Peyer's patch (tissue), 4 donors: Measurements from ENCODE around the gene CDKAL1. TPM values are rescaled to one million over a fixed set of nuclear protein-coding genes. Genes with fewer than 3 reads are reported as not detected.
"Not testable (repeated sequence)": the region's sequence is repeated elsewhere in the genome, so short reads cannot be mapped to it uniquely, and the experiment has no call there.

Experiments
- DNase-seq, 3 donors: peaks; one replicate each; pipeline ENCODE4 v3.0.0-alpha.2; 2017 to 2019
- H3K27ac ChIP-seq, 4 donors: fragments of 200-600 bp; sonication (generic); one replicate each; pipeline ENCODE4 v1.5.1; 2016 to 2019
- H3K27me3 ChIP-seq, 2 donors: fragments of 200-600 bp; sonication (generic); one replicate each; pipeline ENCODE4 v1.5.1; 2019
- H3K36me3 ChIP-seq, 3 donors: fragments of 200-600 bp; sonication (generic); one replicate each; pipeline ENCODE4 v1.5.1; 2016 to 2019
- H3K4me1 ChIP-seq, 4 donors: fragments of 200-600 bp; sonication (generic); one replicate each; pipeline ENCODE4 v1.5.1; 2016 to 2019
- H3K4me3 ChIP-seq, 4 donors: fragments of 200-600 bp; sonication (generic); 1 replicate in 3 of 4; 2 replicates in 1 of 4; pipeline ENCODE4 v1.5.1; 2016 to 2019; ENCODE audit warnings: mild to moderate bottlenecking in 1 of 4
- H3K9me3 ChIP-seq, 4 donors: fragments of 200-600 bp; sonication (generic); one replicate each; pipeline ENCODE4 v1.5.1; 2016 to 2019; ENCODE audit warnings: mild to moderate bottlenecking in 1 of 4
- CTCF ChIP-seq, 6 experiments: fragments of 450-650 bp in 4 of 6; fragments of 200-600 bp in 2 of 6; sonication (generic) in 1 of 6; IDR thresholded peaks; one replicate each; pipeline ENCODE4 v1.5.1; 2017 to 2019; ENCODE audit warnings: antibody characterized with exemption in 6 of 6, mild to moderate bottlenecking in 3 of 6, moderate library complexity in 1 of 6
- POLR2A ChIP-seq, 2 donors: fragments of 450-650 bp; IDR thresholded peaks; one replicate each; pipeline ENCODE4 v1.5.1; 2017; ENCODE audit warnings: antibody characterized with exemption in 2 of 2, mild to moderate bottlenecking in 2 of 2, moderate library complexity in 2 of 2
- total RNA-seq, 4 donors: library from RNA; depleted of rRNA; stranded (reverse); fragments of >200 nt; gene quantifications; one replicate each; pipeline ENCODE4 v1.1.0, GENCODE V29; 2016

The CDKAL1 gene
- total RNA-seq, 4 donors from 2014 or later, result 10.3 to 31.4 (median 11.6) TPM

DNA sequence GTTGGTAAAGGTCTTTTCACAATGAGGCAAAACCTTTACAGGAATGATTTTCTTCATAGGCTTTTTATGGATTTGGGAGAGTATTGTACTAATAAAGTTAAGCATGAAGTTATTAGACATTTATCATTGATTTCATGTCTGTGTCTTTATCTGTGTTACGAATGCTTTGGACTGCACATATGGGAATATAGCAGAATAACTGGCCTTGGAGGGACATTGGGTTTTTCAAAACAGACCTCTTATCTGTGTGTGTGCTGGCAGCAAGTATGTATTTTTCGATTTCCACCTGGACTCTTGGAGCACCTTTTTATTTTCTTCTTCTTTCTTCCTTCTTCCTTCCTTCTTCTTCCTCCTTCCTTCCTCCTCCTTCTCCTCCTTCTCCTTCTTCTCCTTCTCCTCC lies 74.6 kb downstream of the CDKAL1 start:
- Histone ChIP-seq H3K36me3 (no peaks in the 10 kb centered on the region), H3K27me3 (no peaks in the 10 kb centered on the region), H3K4me1 (no peaks in the 10 kb centered on the region), H3K27ac (no peak overlapping the region), H3K4me3 (no peak overlapping the region), H3K9me3 (no peaks in the 10 kb centered on the region)
- TF ChIP-seq CTCF (IDR thresholded peaks at IDR 0.05), result no peak
- no peak for TF ChIP-seq POLR2A (IDR thresholded peaks at IDR 0.05)
- no peak for DNase-seq

DNA sequence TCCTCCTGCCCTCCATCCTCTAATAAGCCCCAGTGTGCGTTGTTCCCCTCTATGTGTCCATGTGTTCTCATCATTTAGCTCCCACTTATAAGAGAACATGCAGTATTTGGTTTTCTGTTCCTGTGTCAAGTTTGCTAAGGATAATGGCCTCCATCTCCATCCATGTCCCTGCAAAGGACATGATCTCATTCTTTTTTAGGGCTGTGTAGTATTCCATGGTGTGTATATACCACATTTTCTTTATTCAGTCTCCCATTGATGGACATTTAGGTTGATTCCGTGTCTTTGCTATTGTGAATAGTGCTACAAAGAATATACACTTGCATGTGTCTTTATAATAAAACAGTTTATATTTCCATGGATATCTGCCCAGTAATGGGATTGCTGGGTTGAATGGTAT lies 75.7 kb downstream of the CDKAL1 start:
- DNase-seq, H3K27me3 ChIP-seq, H3K27ac ChIP-seq, H3K9me3 ChIP-seq, H3K4me1 ChIP-seq, H3K36me3 ChIP-seq, H3K4me3 ChIP-seq: not testable (repeated sequence)

DNA sequence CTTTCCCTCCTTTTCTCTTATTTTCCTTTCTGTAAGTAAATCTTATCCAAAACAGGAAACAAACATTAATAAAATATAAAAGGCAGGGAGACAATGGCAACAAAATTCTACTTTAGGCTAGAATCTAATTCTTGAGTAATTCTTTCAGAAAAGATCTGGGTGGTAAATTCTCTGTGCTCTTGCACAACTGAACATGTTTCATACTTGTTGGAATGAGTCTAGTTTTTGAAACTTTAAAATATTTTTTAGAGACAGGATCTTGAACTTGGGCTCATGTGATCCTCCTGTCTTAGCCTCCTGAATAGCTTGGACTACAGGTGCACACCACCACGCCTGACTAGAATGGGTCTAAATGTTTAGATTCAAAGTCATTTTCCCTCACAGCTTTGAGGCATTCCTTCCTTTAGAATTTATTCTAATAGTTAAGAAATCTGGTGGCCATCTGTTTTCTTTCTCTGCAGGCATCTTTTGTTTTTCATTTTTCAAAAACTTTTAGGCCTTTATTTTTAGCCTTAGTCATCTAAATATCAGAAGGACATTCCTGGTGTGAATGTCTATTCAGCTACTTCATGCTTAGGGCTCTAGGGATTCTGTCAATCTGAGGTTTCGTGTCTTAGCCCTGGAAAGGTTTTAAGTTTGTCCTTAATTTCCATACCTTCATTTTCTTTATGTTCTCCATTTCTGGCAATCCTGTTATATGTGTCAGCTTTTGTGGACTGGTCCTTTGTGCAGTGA lies 76.5 kb downstream of the CDKAL1 start:
- H3K4me3 ChIP-seq, result no peak overlapping the region
- TF ChIP-seq POLR2A (IDR thresholded peaks at IDR 0.05), result no peak
- no peak for TF ChIP-seq CTCF (IDR thresholded peaks at IDR 0.05)
- H3K36me3 ChIP-seq, result no peaks in the 10 kb centered on the region
- no peak for DNase-seq
- no peaks in the 10 kb centered on the region for H3K4me1 ChIP-seq
- no peaks in the 10 kb centered on the region for H3K27me3 ChIP-seq
- H3K27ac ChIP-seq, result no peak overlapping the region
- no peaks in the 10 kb centered on the region for H3K9me3 ChIP-seq

DNA sequence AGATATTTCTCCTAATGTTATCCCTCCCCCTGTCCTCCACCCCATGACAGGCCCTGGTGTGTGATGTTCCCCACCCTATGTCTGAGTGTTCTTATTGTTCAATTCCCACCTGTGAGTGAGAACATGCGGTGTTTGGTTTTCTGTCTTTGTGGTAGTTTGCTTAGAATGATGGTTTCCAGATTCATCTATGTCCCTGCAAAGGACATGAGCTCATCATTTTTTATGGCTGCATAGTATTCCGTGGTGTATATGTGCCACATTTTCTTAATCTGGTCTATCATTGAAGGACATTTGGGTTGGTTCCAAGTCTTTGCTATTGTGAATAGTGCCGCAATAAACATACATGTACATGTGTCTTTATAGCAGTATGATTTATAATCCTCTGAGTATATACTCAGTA lies 83.3 kb downstream of the CDKAL1 start:
- H3K27ac ChIP-seq, DNase-seq, H3K36me3 ChIP-seq, H3K4me1 ChIP-seq, H3K9me3 ChIP-seq, H3K4me3 ChIP-seq, H3K27me3 ChIP-seq: not testable (repeated sequence)

GRCh38 chr6:20620043-20620442 lies 85.8 kb downstream of the CDKAL1 start:
- H3K27ac ChIP-seq, result no peak overlapping the region
- no peak for DNase-seq
- H3K4me1 ChIP-seq, result no peaks in the 10 kb centered on the region
- no peak for TF ChIP-seq POLR2A (IDR thresholded peaks at IDR 0.05)
- no peak for TF ChIP-seq CTCF (IDR thresholded peaks at IDR 0.05)
- H3K4me3 ChIP-seq, result no peak overlapping the region
- no peaks in the 10 kb centered on the region for H3K36me3 ChIP-seq
- H3K9me3 ChIP-seq, result no peaks in the 10 kb centered on the region
- no peaks in the 10 kb centered on the region for H3K27me3 ChIP-seq

DNA sequence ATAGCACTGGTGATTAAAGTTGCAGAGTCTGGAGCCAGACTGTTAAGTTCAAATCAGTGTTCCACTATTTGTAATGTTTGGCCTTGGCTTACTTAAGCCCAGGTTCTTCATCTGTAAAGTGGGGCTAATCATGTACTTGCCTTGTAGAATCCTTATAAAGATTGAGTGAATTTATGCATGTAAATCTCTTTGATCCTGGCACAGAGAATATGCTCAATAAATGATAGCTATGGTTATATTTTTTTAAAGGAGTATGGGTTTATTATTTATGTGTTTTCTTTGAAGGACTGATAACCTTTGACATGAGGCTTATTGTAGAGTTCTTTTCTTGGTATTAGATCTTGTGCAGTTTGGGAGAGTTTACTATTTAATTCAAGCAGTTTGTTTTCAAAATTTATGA lies 89.5 kb downstream of the CDKAL1 start:
- no peaks in the 10 kb centered on the region for H3K4me1 ChIP-seq
- TF ChIP-seq POLR2A (IDR thresholded peaks at IDR 0.05), result no peak
- TF ChIP-seq CTCF (IDR thresholded peaks at IDR 0.05), result no peak
- no peak for DNase-seq
- H3K9me3 ChIP-seq, result no peaks in the 10 kb centered on the region
- no peak overlapping the region for H3K27ac ChIP-seq
- no peaks in the 10 kb centered on the region for H3K27me3 ChIP-seq
- no peaks in the 10 kb centered on the region for H3K36me3 ChIP-seq
- no peak overlapping the region for H3K4me3 ChIP-seq

DNA sequence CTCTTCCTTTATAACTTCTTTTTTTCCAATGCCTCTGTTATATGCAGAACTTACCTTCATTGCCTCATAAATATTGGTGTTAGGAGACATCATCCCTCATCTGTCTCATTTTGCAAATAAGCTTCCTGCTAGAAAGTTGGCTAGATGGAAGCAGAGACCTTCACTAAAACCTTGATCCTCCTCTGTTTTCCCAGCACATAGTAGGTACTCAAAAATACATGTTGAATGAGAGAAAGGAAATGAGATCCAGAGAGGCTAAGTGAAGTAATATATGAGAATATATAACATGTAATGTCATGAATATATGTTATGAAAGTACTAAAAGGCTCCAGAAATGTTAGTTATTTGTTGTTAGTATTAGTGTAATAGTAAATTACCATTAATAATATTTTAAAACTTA lies 91.9 kb downstream of the CDKAL1 start:
- Histone ChIP-seq H3K27me3 (no peaks in the 10 kb centered on the region), H3K9me3 (no peaks in the 10 kb centered on the region), H3K4me3 (no peak overlapping the region), H3K27ac (no peak overlapping the region), H3K4me1 (no peaks in the 10 kb centered on the region), H3K36me3 (no peaks in the 10 kb centered on the region)
- TF ChIP-seq POLR2A (IDR thresholded peaks at IDR 0.05) (no peak), CTCF (IDR thresholded peaks at IDR 0.05) (no peak)
- DNase-seq, result no peak
